H1 (cell line): ENCODE results near the gene COL6A3. TPM values are rescaled to one million over a fixed set of nuclear protein-coding genes. Genes with fewer than 3 reads are reported as not detected.

Experiments
- CEBPB ChIP-seq: IDR thresholded peaks from 2 replicates; pipeline ENCODE4 v1.6.1; 2012; ENCODE audit warnings: low read depth, low read length
- CREB1 ChIP-seq: IDR thresholded peaks from 2 replicates; pipeline ENCODE4 v1.6.1; 2012; ENCODE audit warnings: inconsistent platforms
- JUND ChIP-seq: IDR thresholded peaks from 2 replicates; pipeline ENCODE4 v1.6.1; 2011; ENCODE audit warnings: mild to moderate bottlenecking, improper control_type of control experiment, low read length
- KDM1A ChIP-seq: fragments of 200-600, 300-600 bp; sonication (generic); IDR thresholded peaks from 2 replicates; pipeline ENCODE4 v1.7.1; 2016; ENCODE audit warnings: mild to moderate bottlenecking, low read length, borderline replicate concordance
- TAF1 ChIP-seq: IDR thresholded peaks from 2 replicates; pipeline ENCODE4 v1.6.1; 2011; ENCODE audit warnings: mild to moderate bottlenecking, low read depth, low read length
- polyA plus RNA-seq, 7 experiments: library from polyadenylated mRNA; depleted of rRNA in 3 of 7; stranded (reverse) in 5 of 7; unstranded in 2 of 7; fragments of >200 nt in 5 of 7; fragments of 200-250 nt in 2 of 7; gene quantifications; 1 replicate in 5 of 7; 2 replicates in 1 of 7; 4 replicates in 1 of 7; pipeline versions ENCODE4 v1.2.1 to v1.2.3, GENCODE V29; 2011 to 2013; ENCODE audit warnings: missing spikeins in 2 of 7, mixed read lengths in 2 of 7
- total RNA-seq: library from RNA; stranded (reverse); fragmentation: NEBNext Ultra II Directional; extraction: Animal tissue kit (Norgen Biotek cat#: 25700); gene quantifications from 2 replicates; pipeline ENCODE4 v1.2.1, GENCODE V29; 2021

Gene COL6A3
- total and polyA plus RNA-seq, 2 of the 8 experiments (the other 6 are each of a cell fraction or from before 2014, with no cell fraction given) = 1.2 to 3.4 TPM

- TF ChIP-seq TAF1 (no peak), JUND (no peak), CREB1 (no peak), CEBPB (no peak), KDM1A (no peak)
Measured at GRCh38 chr2:237427769-237428506, 14.0 kb upstream of the COL6A3 start (continued).
